Choroid plexus epithelial cell (primary cell): ENCODE data around the gene PODXL2.

ENCODE experiments used
- DNase-seq: peaks from one replicate; pipeline ENCODE4 v3.0.0-alpha.2; 2010; ENCODE audit warnings: low read depth
- H3K4me3 ChIP-seq: 2 replicates; pipeline ENCODE4 v1.5.1; 2011; ENCODE audit warnings: low read depth, mild to moderate bottlenecking, control low read depth, low read length, moderate library complexity
- TF ChIP-seq, protein P1 (sequence below): conservative IDR thresholded peaks from 2 replicates; pipeline ENCODE4 v1.5.1; 2011; ENCODE audit warnings: low read depth, mild to moderate bottlenecking, control low read depth, inconsistent platforms, low read length, moderate library complexity

Gene PODXL2

DNA sequence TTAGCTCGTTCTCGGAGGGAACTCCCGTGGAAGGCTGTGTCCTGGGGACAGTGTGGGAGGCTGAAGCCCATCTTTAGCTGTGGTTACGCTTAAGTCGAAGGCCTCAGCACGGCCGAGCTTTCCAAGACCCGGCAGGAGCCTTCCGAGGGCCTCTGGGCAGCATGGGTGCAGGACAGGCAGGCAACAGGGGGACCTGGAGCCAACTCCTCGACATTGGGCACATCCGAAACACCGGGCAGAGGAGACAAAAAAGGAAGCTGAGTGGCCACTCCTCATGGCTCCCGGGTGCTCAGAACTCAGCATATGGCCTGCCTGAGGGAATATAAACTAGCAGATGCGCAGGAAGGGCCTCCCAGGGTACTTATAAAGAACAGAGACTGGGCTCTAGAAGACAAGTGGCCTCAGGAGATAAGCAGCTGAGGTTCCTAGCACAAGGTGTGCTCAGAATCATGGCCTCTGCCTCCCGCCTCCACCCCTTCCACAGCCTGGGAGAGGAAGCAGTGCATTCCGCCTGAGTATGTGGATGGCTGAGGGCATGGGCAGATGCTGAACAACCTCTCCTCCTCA lies 77.9 kb downstream of the PODXL2 start:
- H3K4me3 ChIP-seq = no peak overlapping the region
- no peak for DNase-seq
- TF ChIP-seq, protein P1, sequence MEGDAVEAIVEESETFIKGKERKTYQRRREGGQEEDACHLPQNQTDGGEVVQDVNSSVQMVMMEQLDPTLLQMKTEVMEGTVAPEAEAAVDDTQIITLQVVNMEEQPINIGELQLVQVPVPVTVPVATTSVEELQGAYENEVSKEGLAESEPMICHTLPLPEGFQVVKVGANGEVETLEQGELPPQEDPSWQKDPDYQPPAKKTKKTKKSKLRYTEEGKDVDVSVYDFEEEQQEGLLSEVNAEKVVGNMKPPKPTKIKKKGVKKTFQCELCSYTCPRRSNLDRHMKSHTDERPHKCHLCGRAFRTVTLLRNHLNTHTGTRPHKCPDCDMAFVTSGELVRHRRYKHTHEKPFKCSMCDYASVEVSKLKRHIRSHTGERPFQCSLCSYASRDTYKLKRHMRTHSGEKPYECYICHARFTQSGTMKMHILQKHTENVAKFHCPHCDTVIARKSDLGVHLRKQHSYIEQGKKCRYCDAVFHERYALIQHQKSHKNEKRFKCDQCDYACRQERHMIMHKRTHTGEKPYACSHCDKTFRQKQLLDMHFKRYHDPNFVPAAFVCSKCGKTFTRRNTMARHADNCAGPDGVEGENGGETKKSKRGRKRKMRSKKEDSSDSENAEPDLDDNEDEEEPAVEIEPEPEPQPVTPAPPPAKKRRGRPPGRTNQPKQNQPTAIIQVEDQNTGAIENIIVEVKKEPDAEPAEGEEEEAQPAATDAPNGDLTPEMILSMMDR = no peak

DNA sequence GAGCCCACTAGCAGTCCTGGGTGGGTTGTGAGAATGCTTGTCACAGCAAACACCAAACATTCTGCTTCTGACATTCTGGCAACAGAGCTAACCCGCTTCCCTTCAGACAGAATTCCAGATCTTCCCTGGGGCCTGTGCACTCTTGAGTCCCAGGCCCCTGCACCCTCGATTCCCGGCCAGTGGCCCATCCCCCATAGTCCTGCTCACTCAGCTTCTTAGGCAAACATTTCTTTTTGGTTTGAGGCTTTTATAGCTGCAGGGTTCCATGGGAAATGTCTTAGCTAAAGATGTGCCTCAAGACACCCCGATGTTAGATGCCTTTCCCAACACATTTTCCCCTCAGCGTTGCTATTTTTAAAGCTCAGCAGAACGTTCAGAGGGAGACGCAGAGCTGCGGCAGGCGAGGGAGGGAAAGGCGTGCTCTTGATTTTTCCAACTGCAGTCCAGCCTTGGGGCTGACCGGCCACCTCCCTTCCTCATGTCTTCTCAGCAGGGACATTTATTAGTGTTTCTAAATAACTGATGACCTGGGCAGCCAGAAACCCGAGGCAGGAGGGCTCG lies 78.9 kb downstream of the PODXL2 start:
- H3K4me3 ChIP-seq = no peak overlapping the region
- peak; percentile 48 for DNase-seq
- TF ChIP-seq, protein P1 = no peak

DNA sequence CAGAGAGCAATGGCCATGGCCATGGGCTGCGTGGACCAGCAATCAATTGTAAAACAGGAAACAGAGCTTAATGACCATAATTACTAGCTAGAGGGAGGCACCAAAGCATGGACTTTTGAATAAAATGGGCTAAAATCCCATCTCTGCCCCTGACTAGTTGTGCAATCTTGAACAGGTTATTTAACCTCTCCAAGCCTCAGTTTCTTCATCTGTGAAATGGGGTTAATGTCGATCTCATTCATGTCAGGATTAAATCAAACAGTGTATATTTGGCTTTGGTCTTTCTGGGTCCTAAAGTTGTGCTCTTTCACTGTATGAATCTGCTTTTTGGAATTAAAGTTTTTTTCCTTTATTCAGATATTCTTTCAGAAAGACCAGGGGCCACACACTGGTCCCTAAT lies 79.9 kb downstream of the PODXL2 start:
- H3K4me3 ChIP-seq = no peak overlapping the region
- DNase-seq = no peak
- TF ChIP-seq, protein P1 = no peak

DNA sequence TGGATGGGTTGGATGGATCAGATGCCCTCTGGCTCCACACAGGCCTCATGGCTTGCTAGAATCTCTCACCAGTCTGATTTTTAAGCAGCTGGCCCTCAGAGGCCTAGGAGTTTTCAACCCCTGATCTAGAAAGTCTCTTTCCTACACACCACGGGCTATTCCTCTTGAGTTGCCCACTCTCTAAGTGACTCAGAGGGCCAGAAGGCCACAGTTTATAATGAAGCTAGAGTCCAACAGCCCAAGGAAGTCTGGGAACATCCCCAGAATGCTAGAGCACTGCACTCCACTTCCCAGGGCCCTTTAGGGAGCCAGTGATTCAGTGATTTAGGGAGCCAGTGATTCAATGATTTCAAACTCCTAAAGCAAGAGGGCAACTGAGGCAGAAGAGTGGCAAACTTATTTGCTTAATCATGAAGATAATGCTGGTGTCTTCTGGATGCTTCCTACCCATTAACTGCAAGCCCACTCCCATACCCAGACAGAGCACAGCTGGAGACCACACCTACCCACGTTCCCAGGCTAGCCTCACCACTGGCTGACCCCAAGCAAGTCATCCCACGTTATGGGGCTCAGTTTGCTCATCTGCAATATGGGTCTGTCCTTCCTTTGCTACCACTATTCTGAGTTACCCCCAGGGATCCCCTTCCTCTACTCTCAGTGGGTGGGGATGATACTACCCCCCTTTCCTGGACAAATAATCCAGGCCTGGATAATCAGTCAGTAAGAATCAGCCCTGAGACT lies 80.5 kb downstream of the PODXL2 start:
- peak; percentile 19 for DNase-seq
- TF ChIP-seq, protein P1 = no peak

DNA sequence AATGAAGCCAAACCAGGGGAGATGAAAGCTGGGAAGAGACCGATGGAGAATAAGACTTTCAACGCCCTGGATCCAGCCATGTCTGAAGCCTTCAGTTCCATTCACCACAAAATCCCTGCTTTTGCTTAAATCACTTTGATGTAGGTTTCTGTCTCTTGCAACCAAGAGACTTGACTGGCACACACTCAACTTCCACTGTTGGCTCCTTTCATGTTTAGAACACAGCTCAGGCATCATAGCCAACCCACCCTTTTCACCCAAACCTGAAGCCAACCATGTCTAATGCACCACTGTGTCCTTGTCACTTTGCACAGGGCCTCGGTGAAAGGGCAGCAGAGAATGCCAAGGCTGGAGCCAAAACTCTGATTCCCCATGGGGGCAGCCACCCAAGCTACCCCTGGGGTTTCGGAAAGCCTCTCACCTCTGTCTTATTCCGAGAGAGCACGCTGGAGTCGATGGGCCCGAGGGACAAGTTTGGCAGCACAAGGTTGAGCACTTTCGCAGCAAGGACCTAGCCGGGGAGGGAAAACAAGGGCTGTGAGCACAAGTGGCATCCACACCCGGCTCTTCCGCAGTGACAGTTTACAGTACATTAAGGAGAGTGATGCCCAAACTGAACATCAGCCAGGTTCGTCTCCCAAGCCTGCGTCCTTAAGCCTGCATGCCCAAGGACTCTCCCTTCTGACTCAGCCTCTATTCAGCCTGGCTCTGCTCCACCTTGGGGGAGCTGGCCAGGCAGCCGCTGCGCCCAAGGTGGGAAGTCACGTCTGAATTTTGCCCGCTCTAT lies 81.4 kb downstream of the PODXL2 start:
- TF ChIP-seq, protein P1 = no peak
- no peak overlapping the region for H3K4me3 ChIP-seq
- DNase-seq = no peak

More for the DNA sequence above, 80.5 kb downstream of the PODXL2 start:
- no peak overlapping the region for H3K4me3 ChIP-seq

DNA sequence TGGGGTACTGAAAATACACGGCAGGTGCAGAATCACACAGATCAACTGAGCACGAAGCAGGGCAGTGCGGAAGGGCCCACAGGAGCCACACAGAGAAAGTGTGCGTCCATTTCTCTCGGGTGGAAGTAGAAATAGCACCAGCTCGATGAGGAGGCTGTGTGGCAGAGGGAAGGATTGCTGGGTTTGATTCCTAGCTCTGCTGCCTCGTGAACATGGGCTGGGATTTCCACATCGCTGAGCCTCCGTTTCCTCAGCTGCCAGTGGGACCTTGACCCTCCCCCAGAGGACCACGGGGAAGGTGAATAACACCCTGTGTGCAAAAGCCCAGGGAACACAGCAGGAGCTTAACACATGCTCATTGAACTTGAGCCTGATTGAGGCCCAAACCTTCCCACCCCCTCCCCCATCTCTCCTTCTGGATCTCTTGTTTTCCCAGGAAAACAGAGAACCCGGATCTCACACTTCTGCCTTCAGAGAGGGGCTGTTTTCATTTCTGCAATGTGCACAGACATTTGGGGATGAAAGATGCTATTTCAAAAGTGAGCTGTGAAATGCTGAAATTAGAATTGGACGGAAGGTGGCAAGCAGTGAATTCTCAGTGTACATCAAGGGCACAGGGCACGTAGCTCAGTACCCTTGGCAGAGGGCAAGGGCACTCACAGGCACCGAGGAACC lies 82.2 kb downstream of the PODXL2 start:
- DNase-seq = no peak
- TF ChIP-seq, protein P1 = no peak
- no peak overlapping the region for H3K4me3 ChIP-seq
